DND-41 (cell line): ENCODE results near the gene FBXL12.

Experiments
- ATAC-seq: fragments of 200-7000 bp; cut with Tn5 transposase; 3 replicates; pipeline ENCODE4 v1.9.1; 2021; ENCODE audit warnings: low read depth; ENCODE audit not compliant: insufficient read depth
- DNase-seq: peaks from one replicate; pipeline ENCODE4 v3.0.0-alpha.2; 2020
- H2AFZ ChIP-seq: 2 replicates; pipeline ENCODE4 v1.6.0; 2012; ENCODE audit warnings: low read depth, low read length
- H3K27ac ChIP-seq: 2 replicates; pipeline ENCODE4 v1.5.1; 2012; ENCODE audit warnings: low read length, inconsistent platforms
- H3K27me3 ChIP-seq: fragments of 200-600 bp; sonication (generic); 2 replicates; pipeline ENCODE4 v1.6.0; 2012; ENCODE audit warnings: low read length, mild to moderate bottlenecking, inconsistent platforms; ENCODE audit not compliant: insufficient read depth, poor library complexity
- H3K36me3 ChIP-seq: 2 replicates; pipeline ENCODE4 v1.5.1; 2012; ENCODE audit warnings: low read length, inconsistent platforms; ENCODE audit not compliant: insufficient read depth
- H3K4me1 ChIP-seq: 2 replicates; pipeline ENCODE4 v1.5.1; 2012; ENCODE audit warnings: mild to moderate bottlenecking, low read length; ENCODE audit not compliant: insufficient read depth
- H3K4me2 ChIP-seq: 2 replicates; pipeline ENCODE4 v1.6.0; 2012; ENCODE audit warnings: mild to moderate bottlenecking, moderate library complexity, low read length, inconsistent platforms; ENCODE audit not compliant: insufficient read depth
- H3K4me3 ChIP-seq, 2 experiments: fragments of 200-600 bp in 1 of 2; shearing (Covaris generic) in 1 of 2; 2 replicates each; pipeline ENCODE4 v1.5.1; 2012 to 2016; ENCODE audit warnings: inconsistent platforms in 2 of 2, low read length in 2 of 2, mild to moderate bottlenecking in 2 of 2, low read depth in 1 of 2, moderate library complexity in 1 of 2
- H3K79me2 ChIP-seq: 2 replicates; pipeline ENCODE4 v1.6.0; 2012; ENCODE audit warnings: low read length, inconsistent platforms; ENCODE audit not compliant: insufficient read depth
- H3K9ac ChIP-seq: 2 replicates; pipeline ENCODE4 v1.6.0; 2012; ENCODE audit warnings: low read depth, mild to moderate bottlenecking, inconsistent platforms, low read length, moderate library complexity
- H3K9me3 ChIP-seq: 2 replicates; pipeline ENCODE4 v1.5.1; 2012; ENCODE audit warnings: low read length, moderate library complexity, mild to moderate bottlenecking, inconsistent platforms; ENCODE audit not compliant: insufficient read depth, severe bottlenecking
- H4K20me1 ChIP-seq: 2 replicates; pipeline ENCODE4 v1.6.0; 2012; ENCODE audit warnings: low read length; ENCODE audit not compliant: insufficient read depth
- CTCF ChIP-seq: IDR thresholded peaks from 2 replicates; pipeline ENCODE4 v1.5.1; 2012; ENCODE audit warnings: borderline replicate concordance, low read length, moderate library complexity, mild to moderate bottlenecking; ENCODE audit not compliant: poor library complexity, severe bottlenecking; ENCODE audit errors: extremely low read depth
- EZH2 ChIP-seq: IDR thresholded peaks from 3 replicates; pipeline ENCODE4 v1.6.1; 2012; ENCODE audit warnings: borderline replicate concordance, low read depth, mild to moderate bottlenecking, moderate library complexity, low read length, inconsistent platforms; ENCODE audit not compliant: severe bottlenecking

The FBXL12 gene

GRCh38 chr19:9862938-9863337 is 44.1 kb upstream of the FBXL12 start:
- no peaks in the 10 kb centered on the region for H3K79me2 ChIP-seq
- DNase-seq, result no peak
- H3K27me3 ChIP-seq, result no peaks in the 10 kb centered on the region
- H3K4me1 ChIP-seq, result peaks cover 18% of the 10 kb centered on the region
- no peaks in the 10 kb centered on the region for H3K9me3 ChIP-seq
- H4K20me1 ChIP-seq, result no peaks in the 10 kb centered on the region
- H3K36me3 ChIP-seq, result no peaks in the 10 kb centered on the region
- no peak overlapping the region for H3K9ac ChIP-seq
- no peak overlapping the region for H3K4me2 ChIP-seq
- H3K27ac ChIP-seq, result no peak overlapping the region
- H2AFZ ChIP-seq, result no peak overlapping the region
- no peak for TF ChIP-seq EZH2
- TF ChIP-seq CTCF, result no peak
- H3K4me3 ChIP-seq, result no peak overlapping the region
- ATAC-seq, result no peak

GRCh38 chr19:9861503-9861902 is 42.6 kb upstream of the FBXL12 start:
- TF ChIP-seq EZH2 (no peak), CTCF (no peak)
- Histone ChIP-seq H3K4me3 (no peak overlapping the region), H3K4me1 (peaks cover 28% of the 10 kb centered on the region), H3K9me3 (no peaks in the 10 kb centered on the region), H2AFZ (no peak overlapping the region), H3K36me3 (no peaks in the 10 kb centered on the region), H3K27me3 (no peaks in the 10 kb centered on the region), H3K27ac (no peak overlapping the region), H4K20me1 (no peaks in the 10 kb centered on the region), H3K9ac (no peak overlapping the region), H3K4me2 (no peak overlapping the region), H3K79me2 (no peaks in the 10 kb centered on the region)
- no peak for DNase-seq
- ATAC-seq, result no peak

GRCh38 chr19:9860407-9860806 is 41.5 kb upstream of the FBXL12 start:
- Histone ChIP-seq H3K4me3 (no peak overlapping the region), H3K36me3 (no peaks in the 10 kb centered on the region), H3K79me2 (no peaks in the 10 kb centered on the region), H3K27ac (no peak overlapping the region), H3K4me1 (peaks cover 21% of the 10 kb centered on the region), H3K9me3 (no peaks in the 10 kb centered on the region), H3K27me3 (no peaks in the 10 kb centered on the region), H4K20me1 (no peaks in the 10 kb centered on the region), H2AFZ (no peak overlapping the region), H3K4me2 (no peak overlapping the region), H3K9ac (no peak overlapping the region)
- DNase-seq (no peak), ATAC-seq (no peak)
- TF ChIP-seq CTCF (no peak), EZH2 (no peak)

- Histone ChIP-seq H4K20me1 (no peaks in the 10 kb centered on the region), H3K27me3 (no peaks in the 10 kb centered on the region), H3K36me3 (no peaks in the 10 kb centered on the region), H3K4me3 (no peak overlapping the region), H3K79me2 (no peaks in the 10 kb centered on the region), H3K9me3 (no peaks in the 10 kb centered on the region), H3K9ac (no peak overlapping the region), H2AFZ (no peak overlapping the region), H3K4me1 (peaks cover 21% of the 10 kb centered on the region), H3K27ac (peak overlapping the region; percentile 71; the same call in 1 of the 2 replicates), H3K4me2 (peak overlapping the region; percentile 30; the same call in 1 of the 2 replicates)
- ATAC-seq (no peak), DNase-seq (no peak)
- TF ChIP-seq CTCF (no peak), EZH2 (no peak)
Measured at GRCh38 chr19:9858766-9859165, 39.9 kb upstream of the FBXL12 start.
